WTC11 (cell line): ENCODE results near the gene GNG4. TPM values are rescaled to one million over a fixed set of nuclear protein-coding genes. Genes with fewer than 3 reads are reported as not detected.
A peak's percentile ranks its signal among the peaks of the same experiment; 100 is the strongest.
"Not testable (repeated sequence)": the region's sequence is repeated elsewhere in the genome, so short reads cannot be mapped to it uniquely, and the experiment has no call there.

Experiments
- ATAC-seq: fragments of 200-7000 bp; cut with Tn5 transposase; 2 replicates; pipeline ENCODE4 v1.10.0; 2021; ENCODE audit warnings: mild to moderate bottlenecking, moderate library complexity
- CTCF ChIA-PET: fragments of 300-600 bp; sonication (Branson Sonifier 250); formaldehyde crosslinking; loops from one replicate; lab custom pipeline; 2021; ENCODE audit warnings: antibody characterized with exemption; lab: Charles Lee
- POLR2A ChIA-PET: fragments of 350-600 bp; sonication (Branson Sonifier 250); formaldehyde crosslinking; loops from one replicate; lab custom pipeline; 2021; ENCODE audit warnings: antibody characterized with exemption; lab: Charles Lee
- DNase-seq: peaks from one replicate; pipeline ENCODE4 v3.0.0; 2021; ENCODE audit warnings: low spot score
- H3K27ac Mint-ChIP-seq: 2 replicates; pipeline ENCODE4 v1.8.0; 2021; ENCODE audit warnings: mixed read lengths
- H3K27me3 Mint-ChIP-seq: 2 replicates; pipeline ENCODE4 v1.8.0; 2021; ENCODE audit warnings: low read depth, mild to moderate bottlenecking, moderate library complexity, mixed read lengths
- H3K36me3 Mint-ChIP-seq: 2 replicates; pipeline ENCODE4 v1.8.0; 2021; ENCODE audit warnings: mixed read lengths
- H3K4me1 Mint-ChIP-seq: 2 replicates; pipeline ENCODE4 v1.8.0; 2022; ENCODE audit warnings: mixed read lengths
- H3K4me3 Mint-ChIP-seq: 2 replicates; pipeline ENCODE4 v1.8.0; 2021; ENCODE audit warnings: mild to moderate bottlenecking, moderate library complexity, mixed read lengths
- H3K9me3 Mint-ChIP-seq: 2 replicates; pipeline ENCODE4 v1.8.0; 2021; ENCODE audit warnings: mixed read lengths
- ATF1 ChIP-seq: sonication (generic); formaldehyde crosslinking; IDR thresholded peaks from 2 replicates; pipeline ENCODE4 v1.8.1; 2023; ENCODE audit warnings: mild to moderate bottlenecking, moderate library complexity, missing genetic modification reagents
- E2F1 ChIP-seq: sonication (generic); formaldehyde crosslinking; IDR thresholded peaks from 2 replicates; pipeline ENCODE4 v1.8.0; 2022; ENCODE audit warnings: mild to moderate bottlenecking, missing genetic modification reagents
- ETV6 ChIP-seq: sonication (generic); formaldehyde crosslinking; IDR thresholded peaks from 2 replicates; pipeline ENCODE4 v1.8.1; 2022; ENCODE audit warnings: mild to moderate bottlenecking, missing genetic modification reagents
- GABPB1 ChIP-seq: sonication (generic); formaldehyde crosslinking; IDR thresholded peaks from 2 replicates; pipeline ENCODE4 v1.8.1; 2023; ENCODE audit warnings: mild to moderate bottlenecking, missing genetic modification reagents
- KAT7 ChIP-seq: sonication (generic); formaldehyde crosslinking; IDR thresholded peaks from 2 replicates; pipeline ENCODE4 v1.8.1; 2023; ENCODE audit warnings: missing genetic modification reagents, mild to moderate bottlenecking, borderline replicate concordance
- OVOL2 ChIP-seq: fragments of 250-450 bp; sonication (Bioruptor Pico); IDR thresholded peaks from 2 replicates; pipeline ENCODE4 v1.9.0; 2021; ENCODE audit warnings: mild to moderate bottlenecking, borderline replicate concordance
- RELA ChIP-seq: sonication (generic); formaldehyde crosslinking; IDR thresholded peaks from 2 replicates; pipeline ENCODE4 v1.8.1; 2022; ENCODE audit warnings: missing genetic modification reagents, mild to moderate bottlenecking, borderline replicate concordance
- STAT6 ChIP-seq: sonication (generic); formaldehyde crosslinking; conservative IDR thresholded peaks from 2 replicates; pipeline ENCODE4 v1.8.1; 2023; ENCODE audit warnings: mild to moderate bottlenecking, low read depth, missing genetic modification reagents, moderate library complexity
- USF2 ChIP-seq: sonication (generic); formaldehyde crosslinking; IDR thresholded peaks from 2 replicates; pipeline ENCODE4 v1.8.1; 2023; ENCODE audit warnings: mild to moderate bottlenecking, missing genetic modification reagents, moderate library complexity
- ZBTB21 ChIP-seq: sonication (generic); formaldehyde crosslinking; IDR thresholded peaks from 2 replicates; pipeline ENCODE4 v1.8.1; 2023; ENCODE audit warnings: mild to moderate bottlenecking, missing genetic modification reagents, borderline replicate concordance
- ZSCAN18 ChIP-seq: fragments of 250-450 bp; sonication (Bioruptor Pico); IDR thresholded peaks from 2 replicates; pipeline ENCODE4 v2.1.2; 2022; ENCODE audit warnings: mild to moderate bottlenecking, moderate library complexity
- total RNA-seq: library from RNA; stranded (reverse); gene quantifications from 3 replicates; pipeline ENCODE4 v1.2.3, GENCODE V29; 2021

The GNG4 gene
- total RNA-seq, 1 experiment from 2014 or later = 38.3 TPM

DNA sequence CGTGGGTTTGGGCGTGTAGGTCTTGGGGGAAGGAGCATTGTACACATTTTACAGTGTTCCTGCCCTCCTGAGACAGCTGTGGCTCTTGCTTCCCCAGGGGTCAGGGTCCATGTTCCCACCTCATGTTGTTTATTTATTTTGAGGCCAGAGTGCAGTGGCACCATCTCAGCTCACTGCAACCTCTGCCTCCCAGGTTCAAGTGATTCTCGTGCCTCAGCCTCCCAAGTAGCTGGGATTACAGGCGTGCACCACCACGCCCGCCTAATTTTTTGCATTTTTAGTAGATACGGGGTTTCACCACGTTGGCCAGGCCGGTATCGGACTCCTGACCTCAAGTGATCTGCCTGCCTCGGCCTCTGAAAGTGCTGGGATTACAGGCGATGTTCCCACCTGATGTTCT, 2.0 kb downstream of the GNG4 start:
- not testable (repeated sequence) for H3K36me3 Mint-ChIP-seq, DNase-seq, H3K4me3 Mint-ChIP-seq, H3K27ac Mint-ChIP-seq, ATAC-seq, H3K9me3 Mint-ChIP-seq
- ChIA-PET POLR2A (interaction anchor here (0.6 kb wide), 1 partner anchor 83 kb away, joined by 3 read pairs; no protein-coding TSS in a partner anchor), CTCF (interaction anchor here (2.3 kb wide), 1 partner anchor 46 kb away, joined by 6 read pairs; no protein-coding TSS in a partner anchor)
- TF ChIP-seq GABPB1 (CRISPR knock-in tag) = peak; percentile 47; the same call in 1 of the 2 replicates
- Mint-ChIP-seq H3K4me1 (peaks cover 70% of the 10 kb centered on the region), H3K27me3 (peaks cover 15% of the 10 kb centered on the region)

GRCh38 chr1:235646463-235646862, 3.1 kb downstream of the GNG4 start:
- POLR2A ChIA-PET = interaction anchor here (0.8 kb wide), 1 partner anchor 142 kb away, joined by 4 read pairs; the partner anchor contains the start of gene B3GALNT2
- no peak overlapping the region for H3K4me3 Mint-ChIP-seq
- DNase-seq (no peak), ATAC-seq (no peak)
- TF ChIP-seq STAT6 (CRISPR knock-in tag) (no peak), ZSCAN18 (CRISPR knock-in tag) (no peak), OVOL2 (CRISPR knock-in tag) (no peak), ATF1 (CRISPR knock-in tag) (no peak), KAT7 (CRISPR knock-in tag) (no peak), E2F1 (no peak), RELA (no peak), USF2 (CRISPR knock-in tag) (no peak)
- H3K36me3 Mint-ChIP-seq = no peaks in the 10 kb centered on the region
- no peak overlapping the region; the same call in 1 of the 2 replicates for H3K27ac Mint-ChIP-seq
- H3K27me3 Mint-ChIP-seq = peaks cover 9% of the 10 kb centered on the region
- H3K4me1 Mint-ChIP-seq = peaks cover 74% of the 10 kb centered on the region
- CTCF ChIA-PET = interaction anchor here (1.1 to 2.3 kb wide), 2 partner anchors 45 to 48 kb away, joined by 3 to 6 read pairs; no protein-coding TSS in a partner anchor
- H3K9me3 Mint-ChIP-seq = no peaks in the 10 kb centered on the region

GRCh38 chr1:235644693-235645305, 4.8 kb downstream of the GNG4 start:
- no peak overlapping the region for H3K4me3 Mint-ChIP-seq
- H3K9me3 Mint-ChIP-seq = no peaks in the 10 kb centered on the region
- CTCF ChIA-PET = interaction anchor here (2.3 kb wide), 1 partner anchor 44 kb away, joined by 6 read pairs; no protein-coding TSS in a partner anchor
- peaks cover 71% of the 10 kb centered on the region for H3K4me1 Mint-ChIP-seq
- no peaks in the 10 kb centered on the region for H3K36me3 Mint-ChIP-seq
- no peak overlapping the region for H3K27ac Mint-ChIP-seq
- POLR2A ChIA-PET = no interaction called here
- TF ChIP-seq ZBTB21 (no peak), ETV6 (CRISPR knock-in tag) (0 out of 2 replicates have a peak, but pooled peaks have one; percentile 23)
- no peak for ATAC-seq
- no peaks in the 10 kb centered on the region for H3K27me3 Mint-ChIP-seq
- no peak for DNase-seq
